ENCODE measurements around the gene RIN2. TPM values are rescaled to one million over a fixed set of nuclear protein-coding genes. Genes with fewer than 3 reads are reported as not detected.

The RIN2 gene
- total RNA-seq, 4 donors from 2014 or later = 65.2 to 181 (median 149) TPM

DNA sequence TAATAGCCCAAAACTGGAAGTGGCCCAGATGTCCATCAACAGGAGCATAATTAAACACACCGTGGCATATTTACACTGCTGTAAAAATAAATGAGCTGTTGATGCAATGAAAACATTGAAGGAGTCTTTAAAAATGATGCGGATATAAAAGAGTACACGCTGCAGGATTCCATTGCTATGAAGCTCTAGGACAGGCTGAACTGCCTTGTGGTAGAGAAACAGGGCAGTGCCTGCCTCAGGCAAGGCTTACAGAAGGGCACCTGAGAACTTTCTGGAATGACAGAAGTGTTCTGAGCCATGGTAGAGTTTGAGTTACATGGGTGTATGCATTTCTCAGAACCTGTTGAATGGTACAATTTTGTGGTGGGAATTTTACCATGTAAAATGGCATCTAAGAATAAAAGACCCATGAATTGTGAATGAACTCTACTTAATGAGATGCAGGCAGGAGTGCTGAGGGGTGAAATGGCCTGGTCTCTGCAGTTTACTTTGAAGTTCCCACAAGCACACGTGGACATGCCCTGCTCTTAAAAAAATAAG lies 45.3 kb upstream of the RIN2 start:
- no peak for DNase-seq
- Histone ChIP-seq H3K36me3 (no peaks in the 10 kb centered on the region), H3K9me3 (no peaks in the 10 kb centered on the region), H3K27ac (peak overlapping the region in 1 of 4 donors; percentile 44), H3K4me3 (no peak overlapping the region), H3K27me3 (no peaks in the 10 kb centered on the region), H3K4me1 (peaks cover 0 to 13% (median 0%) of the 10 kb centered on the region in 4 donors)
- TF ChIP-seq, protein P1, sequence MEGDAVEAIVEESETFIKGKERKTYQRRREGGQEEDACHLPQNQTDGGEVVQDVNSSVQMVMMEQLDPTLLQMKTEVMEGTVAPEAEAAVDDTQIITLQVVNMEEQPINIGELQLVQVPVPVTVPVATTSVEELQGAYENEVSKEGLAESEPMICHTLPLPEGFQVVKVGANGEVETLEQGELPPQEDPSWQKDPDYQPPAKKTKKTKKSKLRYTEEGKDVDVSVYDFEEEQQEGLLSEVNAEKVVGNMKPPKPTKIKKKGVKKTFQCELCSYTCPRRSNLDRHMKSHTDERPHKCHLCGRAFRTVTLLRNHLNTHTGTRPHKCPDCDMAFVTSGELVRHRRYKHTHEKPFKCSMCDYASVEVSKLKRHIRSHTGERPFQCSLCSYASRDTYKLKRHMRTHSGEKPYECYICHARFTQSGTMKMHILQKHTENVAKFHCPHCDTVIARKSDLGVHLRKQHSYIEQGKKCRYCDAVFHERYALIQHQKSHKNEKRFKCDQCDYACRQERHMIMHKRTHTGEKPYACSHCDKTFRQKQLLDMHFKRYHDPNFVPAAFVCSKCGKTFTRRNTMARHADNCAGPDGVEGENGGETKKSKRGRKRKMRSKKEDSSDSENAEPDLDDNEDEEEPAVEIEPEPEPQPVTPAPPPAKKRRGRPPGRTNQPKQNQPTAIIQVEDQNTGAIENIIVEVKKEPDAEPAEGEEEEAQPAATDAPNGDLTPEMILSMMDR (IDR thresholded peaks at IDR 0.05) = no peak
- TF ChIP-seq POLR2A (IDR thresholded peaks at IDR 0.05) = no peak

GRCh38 chr20:19713822-19714578 lies 44.1 kb upstream of the RIN2 start:
- Histone ChIP-seq H3K27me3 (no peaks in the 10 kb centered on the region), H3K4me3 (no peak overlapping the region), H3K9me3 (no peaks in the 10 kb centered on the region), H3K27ac (peak overlapping the region in 1 of 4 donors; percentile 21), H3K4me1 (peaks cover 0 to 13% (median 0%) of the 10 kb centered on the region in 4 donors), H3K36me3 (no peaks in the 10 kb centered on the region)
- no peak for TF ChIP-seq POLR2A (IDR thresholded peaks at IDR 0.05)
- TF ChIP-seq, protein P1 (IDR thresholded peaks at IDR 0.05) = no peak
- no peak for DNase-seq

- Histone ChIP-seq H3K27me3 (no peaks in the 10 kb centered on the region), H3K27ac (peak overlapping the region in 2 of 4 donors; percentile 38 to 48), H3K36me3 (no peaks in the 10 kb centered on the region), H3K9me3 (no peaks in the 10 kb centered on the region), H3K4me1 (peaks cover 0 to 13% (median 0%) of the 10 kb centered on the region in 4 donors), H3K4me3 (no peak overlapping the region)
- no peak for TF ChIP-seq POLR2A (IDR thresholded peaks at IDR 0.05)
- TF ChIP-seq, protein P1 (IDR thresholded peaks at IDR 0.05) = peak in 1 of 6 experiments; percentile 6
- DNase-seq = no peak
These were observed 43.5 kb upstream of the RIN2 start for GRCh38 chr20:19714579-19714840.

DNA sequence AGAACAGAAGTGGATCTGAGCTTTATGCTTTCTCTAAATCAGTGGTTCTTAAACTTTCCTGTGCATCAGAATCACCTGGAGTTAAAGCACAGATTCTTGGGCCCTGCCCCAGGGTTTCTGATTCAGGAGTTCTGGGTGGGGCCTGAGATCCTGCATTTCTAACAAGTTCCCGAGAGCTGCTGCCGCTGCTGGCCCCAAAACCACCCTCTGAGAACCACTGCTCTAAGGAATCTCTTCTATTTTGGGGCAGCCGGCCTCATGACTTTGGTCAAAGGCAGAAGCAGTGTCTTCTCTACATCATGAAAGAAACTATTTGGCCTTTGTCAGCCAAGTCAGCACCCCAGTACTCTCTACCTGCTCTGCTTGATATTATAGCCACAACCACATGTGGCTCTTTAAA lies 42.1 kb upstream of the RIN2 start:
- Histone ChIP-seq H3K4me3 (no peak overlapping the region), H3K4me1 (peaks cover 0 to 9% (median 0%) of the 10 kb centered on the region in 4 donors), H3K27ac (no peak overlapping the region)

GRCh38 chr20:19718880-19719279 lies 39.2 kb upstream of the RIN2 start:
- no peak for TF ChIP-seq POLR2A (IDR thresholded peaks at IDR 0.05)
- TF ChIP-seq, protein P1 (IDR thresholded peaks at IDR 0.05) = no peak

More for the DNA sequence above, 42.1 kb upstream of the RIN2 start:
- no peaks in the 10 kb centered on the region for H3K9me3 ChIP-seq
- DNase-seq = no peak
- H3K27me3 ChIP-seq = no peaks in the 10 kb centered on the region
- no peak for TF ChIP-seq POLR2A (IDR thresholded peaks at IDR 0.05)
- TF ChIP-seq, protein P1 (IDR thresholded peaks at IDR 0.05) = no peak
- H3K36me3 ChIP-seq = no peaks in the 10 kb centered on the region

More at GRCh38 chr20:19718880-19719279, 39.2 kb upstream of the RIN2 start:
- H3K4me3 ChIP-seq = no peak overlapping the region
- no peak for DNase-seq
- H3K27me3 ChIP-seq = no peaks in the 10 kb centered on the region
- no peaks in the 10 kb centered on the region for H3K36me3 ChIP-seq
- H3K4me1 ChIP-seq = no peaks in the 10 kb centered on the region
- no peaks in the 10 kb centered on the region for H3K9me3 ChIP-seq
- no peak overlapping the region for H3K27ac ChIP-seq

All from Peyer's patch (tissue), 4 donors.